ENCODE results near the gene ARHGAP27.
"Not testable (repeated sequence)": the region's sequence is repeated elsewhere in the genome, so short reads cannot be mapped to it uniquely, and the experiment has no call there.

GRCh38 chr17:45454341-45454740 is 21.7 kb upstream of the ARHGAP27 start:
- not testable (repeated sequence) for TF ChIP-seq CTCF, POLR2A (IDR thresholded peaks at IDR 0.05)
